GM12891 (cell line): ENCODE results near the gene S100A8.

Experiments
- PAX5 ChIP-seq: IDR thresholded peaks from 2 replicates; pipeline ENCODE4 v1.6.1; 2011; ENCODE audit warnings: low read length, moderate library complexity, mild to moderate bottlenecking; ENCODE audit not compliant: insufficient read depth, severe bottlenecking
- POLR2A ChIP-seq: IDR thresholded peaks from 2 replicates; pipeline ENCODE4 v1.6.1; 2011; ENCODE audit warnings: low read depth, low read length, control low read depth
- POLR2AphosphoS5 ChIP-seq: IDR thresholded peaks from 2 replicates; pipeline ENCODE4 v1.6.1; 2011; ENCODE audit warnings: low read depth, low read length, control low read depth

DNA sequence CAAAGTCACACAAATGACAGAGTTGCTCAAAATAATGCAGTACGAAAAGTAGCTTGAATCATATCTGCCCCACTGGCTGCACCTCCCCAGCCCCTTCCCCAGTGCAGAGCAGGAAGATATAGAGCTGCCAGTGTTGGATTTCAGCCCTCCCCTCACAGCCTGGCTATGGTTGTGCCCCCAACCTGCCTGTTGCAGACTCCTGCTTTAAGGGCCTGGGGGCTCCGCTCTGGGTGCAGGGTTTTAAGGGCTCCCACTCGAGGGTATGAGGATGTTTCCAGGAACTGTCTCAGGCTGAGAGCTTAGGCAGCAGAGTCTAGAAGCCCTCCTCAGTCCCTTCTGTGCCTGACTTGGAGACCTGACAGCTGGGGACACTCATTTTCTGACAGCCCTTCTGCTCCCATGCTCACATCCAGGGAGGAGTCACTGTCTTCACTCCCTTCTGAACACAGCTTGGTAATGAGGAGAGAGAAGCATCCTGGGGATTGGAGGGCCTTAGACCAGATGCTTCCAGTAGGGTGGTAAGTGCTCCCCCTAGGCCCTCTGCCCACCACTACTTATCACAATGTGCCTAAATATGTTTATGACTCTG is 28.6 kb downstream of the S100A8 start:
- no peak for TF ChIP-seq POLR2AphosphoS5
- no peak for TF ChIP-seq POLR2A
- TF ChIP-seq PAX5 = no peak
